Activated naive CD8-positive, alpha-beta T cell (primary cell): ENCODE data around the gene DUSP7.

ENCODE experiments used
- H3K27ac Mint-ChIP-seq: one replicate; pipeline ENCODE4 v1.8.0; 2021; ENCODE audit warnings: mixed read lengths
- H3K27me3 Mint-ChIP-seq: one replicate; pipeline ENCODE4 v1.8.0; 2021; ENCODE audit warnings: mixed read lengths
- H3K36me3 Mint-ChIP-seq: one replicate; pipeline ENCODE4 v1.8.0; 2021; ENCODE audit warnings: mixed read lengths
- H3K4me1 Mint-ChIP-seq: one replicate; pipeline ENCODE4 v1.8.0; 2021; ENCODE audit warnings: low read depth, mixed read lengths
- H3K4me3 Mint-ChIP-seq: one replicate; pipeline ENCODE4 v1.8.0; 2021; ENCODE audit warnings: mild to moderate bottlenecking, mixed read lengths
- H3K9me3 Mint-ChIP-seq: one replicate; pipeline ENCODE4 v1.8.0; 2021; ENCODE audit warnings: low read depth, mixed read lengths

DUSP7 gene

GRCh38 chr3:52056521-52056967 lies at the start of gene DUSP7:
Gene DUSP7, minus strand, starts transcription at chr3:52056571. Its CDS starts 205 bp downstream, at chr3:52056366.
- peak within 1 kb of the TSS; percentile 94 for H3K4me3 Mint-ChIP-seq
- peaks cover 35% of the 10 kb centered on the region for H3K4me1 Mint-ChIP-seq
- H3K27me3 Mint-ChIP-seq, result no peaks in the 10 kb centered on the region
- H3K9me3 Mint-ChIP-seq, result no peaks in the 10 kb centered on the region
- no peaks in the 10 kb centered on the region for H3K36me3 Mint-ChIP-seq
- H3K27ac Mint-ChIP-seq, result peak within 1 kb of the TSS; percentile 95

GRCh38 chr3:52104684-52105640 lies 48.6 kb upstream of the DUSP7 start:
- Mint-ChIP-seq H3K36me3 (peaks cover 10% of the 10 kb centered on the region), H3K4me3 (no peak overlapping the region), H3K4me1 (no peaks in the 10 kb centered on the region), H3K27ac (no peak overlapping the region), H3K27me3 (no peaks in the 10 kb centered on the region), H3K9me3 (peaks cover 12% of the 10 kb centered on the region)

- no peak overlapping the region for H3K4me3 Mint-ChIP-seq
- peaks cover 8% of the 10 kb centered on the region for H3K36me3 Mint-ChIP-seq
- no peak overlapping the region for H3K27ac Mint-ChIP-seq
These were observed 46.6 kb upstream of the DUSP7 start for GRCh38 chr3:52102934-52103333.

GRCh38 chr3:52099001-52099401 lies 42.6 kb upstream of the DUSP7 start:
- Mint-ChIP-seq H3K36me3 (peaks cover 8% of the 10 kb centered on the region), H3K4me1 (no peaks in the 10 kb centered on the region), H3K4me3 (no peak overlapping the region), H3K9me3 (peaks cover 12% of the 10 kb centered on the region), H3K27ac (no peak overlapping the region), H3K27me3 (no peaks in the 10 kb centered on the region)

More at GRCh38 chr3:52102934-52103333, 46.6 kb upstream of the DUSP7 start:
- Mint-ChIP-seq H3K27me3 (no peaks in the 10 kb centered on the region), H3K9me3 (peaks cover 12% of the 10 kb centered on the region), H3K4me1 (no peaks in the 10 kb centered on the region)

GRCh38 chr3:52097851-52098507 lies 41.6 kb upstream of the DUSP7 start:
- peaks cover 8% of the 10 kb centered on the region for H3K36me3 Mint-ChIP-seq
- peaks cover 12% of the 10 kb centered on the region for H3K9me3 Mint-ChIP-seq
- no peaks in the 10 kb centered on the region for H3K27me3 Mint-ChIP-seq
- no peaks in the 10 kb centered on the region for H3K4me1 Mint-ChIP-seq
- H3K27ac Mint-ChIP-seq, result no peak overlapping the region
- H3K4me3 Mint-ChIP-seq, result no peak overlapping the region

- Mint-ChIP-seq H3K27ac (no peak overlapping the region), H3K4me1 (no peaks in the 10 kb centered on the region), H3K4me3 (no peak overlapping the region), H3K27me3 (no peaks in the 10 kb centered on the region), H3K36me3 (peaks cover 4% of the 10 kb centered on the region), H3K9me3 (peaks cover 2% of the 10 kb centered on the region)
These were observed 39.8 kb upstream of the DUSP7 start for GRCh38 chr3:52095990-52096775.

- no peaks in the 10 kb centered on the region for H3K27me3 Mint-ChIP-seq
- no peak overlapping the region for H3K27ac Mint-ChIP-seq
- H3K4me3 Mint-ChIP-seq, result no peak overlapping the region
- H3K4me1 Mint-ChIP-seq, result no peaks in the 10 kb centered on the region
- no peaks in the 10 kb centered on the region for H3K9me3 Mint-ChIP-seq
- H3K36me3 Mint-ChIP-seq, result no peaks in the 10 kb centered on the region
These were observed 38.5 kb upstream of the DUSP7 start for GRCh38 chr3:52094571-52095485.

GRCh38 chr3:52093756-52094545 lies 37.6 kb upstream of the DUSP7 start:
- Mint-ChIP-seq H3K9me3 (no peaks in the 10 kb centered on the region), H3K27ac (no peak overlapping the region), H3K4me3 (no peak overlapping the region), H3K36me3 (no peaks in the 10 kb centered on the region), H3K27me3 (no peaks in the 10 kb centered on the region), H3K4me1 (no peaks in the 10 kb centered on the region)

- Mint-ChIP-seq H3K27ac (no peak overlapping the region), H3K4me3 (no peak overlapping the region), H3K36me3 (no peaks in the 10 kb centered on the region), H3K4me1 (no peaks in the 10 kb centered on the region), H3K9me3 (no peaks in the 10 kb centered on the region), H3K27me3 (no peaks in the 10 kb centered on the region)
These were observed 36.5 kb upstream of the DUSP7 start for GRCh38 chr3:52092891-52093290.

- no peaks in the 10 kb centered on the region for H3K27me3 Mint-ChIP-seq
- H3K4me3 Mint-ChIP-seq, result no peak overlapping the region
- no peaks in the 10 kb centered on the region for H3K9me3 Mint-ChIP-seq
- H3K27ac Mint-ChIP-seq, result no peak overlapping the region
- H3K36me3 Mint-ChIP-seq, result no peaks in the 10 kb centered on the region
- H3K4me1 Mint-ChIP-seq, result peaks cover 6% of the 10 kb centered on the region
These were observed 35.9 kb upstream of the DUSP7 start for GRCh38 chr3:52092271-52092660.

GRCh38 chr3:52091586-52092270 lies 35.4 kb upstream of the DUSP7 start:
- no peaks in the 10 kb centered on the region for H3K36me3 Mint-ChIP-seq
- H3K27me3 Mint-ChIP-seq, result no peaks in the 10 kb centered on the region
- peaks cover 11% of the 10 kb centered on the region for H3K4me1 Mint-ChIP-seq
- H3K4me3 Mint-ChIP-seq, result no peak overlapping the region
- no peak overlapping the region for H3K27ac Mint-ChIP-seq
- H3K9me3 Mint-ChIP-seq, result no peaks in the 10 kb centered on the region

- Mint-ChIP-seq H3K36me3 (no peaks in the 10 kb centered on the region), H3K4me3 (no peak overlapping the region), H3K9me3 (no peaks in the 10 kb centered on the region), H3K27me3 (no peaks in the 10 kb centered on the region), H3K4me1 (peaks cover 18% of the 10 kb centered on the region), H3K27ac (no peak overlapping the region)
These were observed 34.6 kb upstream of the DUSP7 start for GRCh38 chr3:52090933-52091468.
